Lower lobe of right lung (tissue), 2 donors: ENCODE results near the gene CCDC33. TPM values are rescaled to one million over a fixed set of nuclear protein-coding genes. Genes with fewer than 3 reads are reported as not detected.

Source experiments
- ATAC-seq, 2 donors: fragments of 200-7000 bp; cut with Tn5 transposase; one replicate each; pipeline ENCODE4 v1.9.1; 2020 to 2022; ENCODE audit warnings: mild to moderate bottlenecking in 2 of 2, moderate library complexity in 2 of 2
- DNase-seq: peaks from one replicate; pipeline ENCODE4 v3.0.0-alpha.2; 2020
- H3K27ac ChIP-seq: fragments of 200-600 bp; one replicate; pipeline ENCODE4 v1.8.0; 2022
- H3K27me3 ChIP-seq: fragments of 200-600 bp; one replicate; pipeline ENCODE4 v1.8.0; 2022; ENCODE audit warnings: low read depth
- H3K36me3 ChIP-seq: fragments of 200-600 bp; one replicate; pipeline ENCODE4 v1.8.0; 2022; ENCODE audit warnings: mild to moderate bottlenecking
- H3K4me1 ChIP-seq: fragments of 200-600 bp; one replicate; pipeline ENCODE4 v1.8.0; 2022
- H3K4me3 ChIP-seq: fragments of 200-600 bp; one replicate; pipeline ENCODE4 v1.8.0; 2022; ENCODE audit warnings: mild to moderate bottlenecking
- H3K9me3 ChIP-seq: fragments of 200-600 bp; one replicate; pipeline ENCODE4 v1.8.0; 2022
- intact Hi-C: fragments of 100-400 bp; cut with DNase I; formaldehyde crosslinking; loops from one replicate; pipeline ENCODE4 v1.11.0; 2022
- total RNA-seq: library from RNA; stranded (reverse); fragmentation: NEBNext Ultra II Directional; extraction: Animal tissue kit (Norgen Biotek cat#: 25700); gene quantifications from one replicate; pipeline ENCODE4 v1.2.1, GENCODE V29; 2021
- TF ChIP-seq, protein P1 (sequence below): fragments of 200-600 bp; IDR thresholded peaks from one replicate; pipeline ENCODE4 v1.8.0; 2022; ENCODE audit warnings: antibody characterized with exemption, mild to moderate bottlenecking
- donor health status: DM: no; HTN: yes; CAD: no; lungs with severe emphysema.

The CCDC33 gene
- total RNA-seq, 1 donor from 2014 or later, result 5.9 TPM

GRCh38 chr15:74336061-74337005, 100.2 kb downstream of the CCDC33 start:
- intact Hi-C loops, result no loop called here
- ATAC-seq, result no peak
- DNase-seq, result peak; percentile 19

DNA sequence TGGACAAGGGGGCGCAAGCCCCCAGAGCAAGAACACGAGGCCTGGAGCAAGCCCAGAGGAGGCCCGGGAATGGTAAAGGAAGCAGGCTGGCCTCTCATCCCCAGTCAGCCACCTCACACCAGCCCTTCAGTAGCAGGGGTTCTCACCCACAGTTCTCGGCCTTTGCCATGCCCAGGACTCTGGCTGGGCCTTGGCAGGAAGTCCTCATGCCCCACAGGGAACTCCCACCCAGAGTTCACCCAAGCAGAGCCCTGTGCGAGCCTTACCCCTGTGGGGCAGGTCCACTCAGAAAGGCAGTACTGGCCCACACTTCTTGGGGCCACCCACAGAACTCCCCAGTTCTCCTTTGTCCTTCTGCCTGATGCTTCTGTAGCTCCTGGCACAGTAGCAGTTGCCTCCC, 101.0 kb downstream of the CCDC33 start:
- no peaks in the 10 kb centered on the region for H3K36me3 ChIP-seq
- ATAC-seq (no peak), DNase-seq (peak; percentile 34)
- H3K4me3 ChIP-seq, result no peak overlapping the region
- no peaks in the 10 kb centered on the region for H3K9me3 ChIP-seq
- TF ChIP-seq, protein P1, sequence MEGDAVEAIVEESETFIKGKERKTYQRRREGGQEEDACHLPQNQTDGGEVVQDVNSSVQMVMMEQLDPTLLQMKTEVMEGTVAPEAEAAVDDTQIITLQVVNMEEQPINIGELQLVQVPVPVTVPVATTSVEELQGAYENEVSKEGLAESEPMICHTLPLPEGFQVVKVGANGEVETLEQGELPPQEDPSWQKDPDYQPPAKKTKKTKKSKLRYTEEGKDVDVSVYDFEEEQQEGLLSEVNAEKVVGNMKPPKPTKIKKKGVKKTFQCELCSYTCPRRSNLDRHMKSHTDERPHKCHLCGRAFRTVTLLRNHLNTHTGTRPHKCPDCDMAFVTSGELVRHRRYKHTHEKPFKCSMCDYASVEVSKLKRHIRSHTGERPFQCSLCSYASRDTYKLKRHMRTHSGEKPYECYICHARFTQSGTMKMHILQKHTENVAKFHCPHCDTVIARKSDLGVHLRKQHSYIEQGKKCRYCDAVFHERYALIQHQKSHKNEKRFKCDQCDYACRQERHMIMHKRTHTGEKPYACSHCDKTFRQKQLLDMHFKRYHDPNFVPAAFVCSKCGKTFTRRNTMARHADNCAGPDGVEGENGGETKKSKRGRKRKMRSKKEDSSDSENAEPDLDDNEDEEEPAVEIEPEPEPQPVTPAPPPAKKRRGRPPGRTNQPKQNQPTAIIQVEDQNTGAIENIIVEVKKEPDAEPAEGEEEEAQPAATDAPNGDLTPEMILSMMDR, result no peak
- H3K27ac ChIP-seq, result no peak overlapping the region
- intact Hi-C loops, result no loop called here
- no peaks in the 10 kb centered on the region for H3K27me3 ChIP-seq
- peaks cover 10% of the 10 kb centered on the region for H3K4me1 ChIP-seq

More at GRCh38 chr15:74336061-74337005, 100.2 kb downstream of the CCDC33 start:
- Histone ChIP-seq H3K4me1 (peaks cover 10% of the 10 kb centered on the region), H3K9me3 (no peaks in the 10 kb centered on the region), H3K27me3 (no peaks in the 10 kb centered on the region), H3K4me3 (no peak overlapping the region), H3K36me3 (no peaks in the 10 kb centered on the region), H3K27ac (no peak overlapping the region)
- TF ChIP-seq, protein P1, result no peak

- Histone ChIP-seq H3K27ac (no peak overlapping the region), H3K27me3 (no peaks in the 10 kb centered on the region), H3K4me1 (peaks cover 10% of the 10 kb centered on the region), H3K36me3 (no peaks in the 10 kb centered on the region), H3K4me3 (no peak overlapping the region), H3K9me3 (no peaks in the 10 kb centered on the region)
- DNase-seq (peak; percentile 14), ATAC-seq (no peak)
- TF ChIP-seq, protein P1, result no peak
- intact Hi-C loops, result no loop called here
Observed at GRCh38 chr15:74337607-74338211, 101.6 kb downstream of the CCDC33 start.

- Histone ChIP-seq H3K27ac (no peak overlapping the region), H3K9me3 (no peaks in the 10 kb centered on the region), H3K4me1 (peaks cover 10% of the 10 kb centered on the region), H3K36me3 (no peaks in the 10 kb centered on the region), H3K4me3 (no peak overlapping the region), H3K27me3 (no peaks in the 10 kb centered on the region)
- peak; percentile 24 for DNase-seq
- TF ChIP-seq, protein P1, result no peak
- no peak for ATAC-seq
- intact Hi-C loops, result no loop called here
Observed at GRCh38 chr15:74338676-74339075, 102.5 kb downstream of the CCDC33 start.

DNA sequence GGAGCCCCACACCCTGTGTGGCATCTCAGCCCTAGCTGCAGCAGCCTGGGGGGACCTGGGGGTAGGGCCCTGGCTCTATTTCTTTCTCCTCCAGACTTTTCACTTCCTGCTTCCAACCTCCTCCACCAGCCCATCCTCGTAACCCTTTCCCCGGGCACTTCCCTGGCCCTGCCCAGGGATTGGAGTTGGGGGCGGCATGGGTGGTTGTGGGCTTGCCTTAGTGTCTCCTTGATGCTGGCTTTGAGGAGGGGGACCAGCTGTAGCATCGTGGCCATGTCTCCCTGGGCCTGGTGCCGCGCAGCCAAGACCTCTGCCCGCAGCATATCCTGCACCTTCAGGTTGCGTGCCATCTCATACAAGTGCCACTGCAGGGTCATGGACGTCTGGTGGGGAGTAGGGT, 103.2 kb downstream of the CCDC33 start:
- no peaks in the 10 kb centered on the region for H3K36me3 ChIP-seq
- TF ChIP-seq, protein P1, result no peak
- DNase-seq (peak; percentile 27), ATAC-seq (no peak)
- H3K4me3 ChIP-seq, result no peak overlapping the region
- peaks cover 10% of the 10 kb centered on the region for H3K4me1 ChIP-seq
- H3K27ac ChIP-seq, result no peak overlapping the region
- H3K9me3 ChIP-seq, result no peaks in the 10 kb centered on the region
- intact Hi-C loops, result no loop called here
- H3K27me3 ChIP-seq, result no peaks in the 10 kb centered on the region
